ENCODE data around the gene CAPN8.

DNA sequence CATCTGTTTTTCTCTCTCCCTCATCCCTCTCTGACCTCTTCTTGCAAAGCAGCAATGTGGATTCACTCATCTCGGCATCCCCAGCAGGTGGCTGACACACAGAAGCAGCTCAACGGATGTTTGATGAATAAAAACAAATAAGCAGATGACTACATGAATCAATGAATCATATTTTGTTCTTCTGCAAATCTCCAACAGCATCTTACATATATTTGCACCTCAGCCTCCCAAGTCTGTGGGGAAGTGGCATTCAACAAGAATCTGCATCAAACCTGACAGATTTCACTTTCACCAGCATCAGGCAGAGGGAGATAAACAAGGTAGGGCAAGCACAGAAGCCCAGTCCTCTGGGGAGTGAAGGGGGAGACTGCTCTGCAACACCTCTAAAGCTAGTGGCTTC is 34.0 kb downstream of the CAPN8 start:
- TF ChIP-seq SUZ12 (IDR thresholded peaks at IDR 0.05; ENCODE audit: extremely low read depth, insufficient read depth, insufficient read length) = no peak
- TF ChIP-seq ZNF274 (IDR thresholded peaks at IDR 0.05; ENCODE audit: low read depth, low read length) = no peak

Data from NT2/D1 (cell line).